ENCODE data around the gene RBM27.

The RBM27 gene

GRCh38 chr5:146221234-146221633 lies 17.8 kb downstream of the RBM27 start:
- H3K4me2 ChIP-seq (ENCODE audit: low read length), result no peak overlapping the region
- peaks cover 12% of the 10 kb centered on the region for H3K36me3 ChIP-seq (replicated peaks; ENCODE audit: low read depth, low read length)
- peaks cover 30% of the 10 kb centered on the region for H4K20me1 ChIP-seq (ENCODE audit: insufficient read depth, low read length)
- H2AFZ ChIP-seq (ENCODE audit: low read depth, low read length), result no peak overlapping the region
- H3K27me3 ChIP-seq (ENCODE audit: low read depth, low read length), result no peaks in the 10 kb centered on the region
- H3K4me3 ChIP-seq (ENCODE audit: low read length), result no peak overlapping the region
- no peak for TF ChIP-seq EZH2phosphoT487 (IDR thresholded peaks at IDR 0.05; ENCODE audit: low read depth)
- TF ChIP-seq CTCF (IDR thresholded peaks at IDR 0.05; ENCODE audit: low read depth, low read length), result no peak
- H3K9ac ChIP-seq (ENCODE audit: low read length), result no peak overlapping the region
- peaks cover 43% of the 10 kb centered on the region for H3K79me2 ChIP-seq (ENCODE audit: low read length)
- H3K9me3 ChIP-seq (ENCODE audit: insufficient read depth, low read length), result no peaks in the 10 kb centered on the region
- H3K4me1 ChIP-seq (ENCODE audit: low read length), result peaks cover 11% of the 10 kb centered on the region
- H3K27ac ChIP-seq (ENCODE audit: low read length), result no peak overlapping the region

GRCh38 chr5:146222005-146222404 lies 18.6 kb downstream of the RBM27 start:
- Histone ChIP-seq H3K36me3 (replicated peaks; ENCODE audit: low read depth, low read length) (peaks cover 12% of the 10 kb centered on the region), H3K79me2 (ENCODE audit: low read length) (peaks cover 39% of the 10 kb centered on the region), H3K4me1 (ENCODE audit: low read length) (peaks cover 11% of the 10 kb centered on the region)

GRCh38 chr5:146223179-146223578 lies 19.8 kb downstream of the RBM27 start:
- Histone ChIP-seq H3K4me1 (ENCODE audit: low read length) (peaks cover 3% of the 10 kb centered on the region), H3K9me3 (ENCODE audit: insufficient read depth, low read length) (no peaks in the 10 kb centered on the region), H4K20me1 (ENCODE audit: insufficient read depth, low read length) (peaks cover 13% of the 10 kb centered on the region), H3K79me2 (ENCODE audit: low read length) (peaks cover 28% of the 10 kb centered on the region), H3K27ac (ENCODE audit: low read length) (no peak overlapping the region), H3K27me3 (ENCODE audit: low read depth, low read length) (no peaks in the 10 kb centered on the region), H3K4me2 (ENCODE audit: low read length) (no peak overlapping the region), H3K9ac (ENCODE audit: low read length) (no peak overlapping the region), H3K4me3 (ENCODE audit: low read length) (no peak overlapping the region), H3K36me3 (replicated peaks; ENCODE audit: low read depth, low read length) (peaks cover 12% of the 10 kb centered on the region), H2AFZ (ENCODE audit: low read depth, low read length) (no peak overlapping the region)
- TF ChIP-seq CTCF (IDR thresholded peaks at IDR 0.05; ENCODE audit: low read depth, low read length) (no peak), EZH2phosphoT487 (IDR thresholded peaks at IDR 0.05; ENCODE audit: low read depth) (no peak)

More at GRCh38 chr5:146222005-146222404, 18.6 kb downstream of the RBM27 start:
- H4K20me1 ChIP-seq (ENCODE audit: insufficient read depth, low read length), result peaks cover 25% of the 10 kb centered on the region
- no peaks in the 10 kb centered on the region for H3K9me3 ChIP-seq (ENCODE audit: insufficient read depth, low read length)
- H3K27me3 ChIP-seq (ENCODE audit: low read depth, low read length), result no peaks in the 10 kb centered on the region
- H3K4me3 ChIP-seq (ENCODE audit: low read length), result no peak overlapping the region
- no peak overlapping the region for H3K27ac ChIP-seq (ENCODE audit: low read length)
- no peak overlapping the region for H2AFZ ChIP-seq (ENCODE audit: low read depth, low read length)
- TF ChIP-seq EZH2phosphoT487 (IDR thresholded peaks at IDR 0.05; ENCODE audit: low read depth), result no peak
- no peak for TF ChIP-seq CTCF (IDR thresholded peaks at IDR 0.05; ENCODE audit: low read depth, low read length)
- H3K4me2 ChIP-seq (ENCODE audit: low read length), result no peak overlapping the region
- H3K9ac ChIP-seq (ENCODE audit: low read length), result no peak overlapping the region

GRCh38 chr5:146229222-146229621 lies 25.8 kb downstream of the RBM27 start:
- Histone ChIP-seq H3K9me3 (ENCODE audit: insufficient read depth, low read length) (no peaks in the 10 kb centered on the region), H3K36me3 (replicated peaks; ENCODE audit: low read depth, low read length) (peaks cover 13% of the 10 kb centered on the region), H3K27me3 (ENCODE audit: low read depth, low read length) (no peaks in the 10 kb centered on the region), H3K4me1 (ENCODE audit: low read length) (no peaks in the 10 kb centered on the region), H3K4me3 (ENCODE audit: low read length) (no peak overlapping the region), H3K9ac (ENCODE audit: low read length) (no peak overlapping the region), H3K79me2 (ENCODE audit: low read length) (0 out of 2 replicates have a peak, but pooled peaks cover 8% of the 10 kb centered on the region), H4K20me1 (ENCODE audit: insufficient read depth, low read length) (no peaks in the 10 kb centered on the region; the same call in 1 of the 2 replicates), H3K27ac (ENCODE audit: low read length) (no peak overlapping the region), H3K4me2 (ENCODE audit: low read length) (no peak overlapping the region), H2AFZ (ENCODE audit: low read depth, low read length) (no peak overlapping the region)
- TF ChIP-seq CTCF (IDR thresholded peaks at IDR 0.05; ENCODE audit: low read depth, low read length), result no peak
- no peak for TF ChIP-seq EZH2phosphoT487 (IDR thresholded peaks at IDR 0.05; ENCODE audit: low read depth)

Measured in OCI-LY3 (cell line).